ENCODE results near the gene BCL7C.
A peak's percentile ranks its signal among the peaks of the same experiment; 100 is the strongest.

Gene BCL7C

DNA sequence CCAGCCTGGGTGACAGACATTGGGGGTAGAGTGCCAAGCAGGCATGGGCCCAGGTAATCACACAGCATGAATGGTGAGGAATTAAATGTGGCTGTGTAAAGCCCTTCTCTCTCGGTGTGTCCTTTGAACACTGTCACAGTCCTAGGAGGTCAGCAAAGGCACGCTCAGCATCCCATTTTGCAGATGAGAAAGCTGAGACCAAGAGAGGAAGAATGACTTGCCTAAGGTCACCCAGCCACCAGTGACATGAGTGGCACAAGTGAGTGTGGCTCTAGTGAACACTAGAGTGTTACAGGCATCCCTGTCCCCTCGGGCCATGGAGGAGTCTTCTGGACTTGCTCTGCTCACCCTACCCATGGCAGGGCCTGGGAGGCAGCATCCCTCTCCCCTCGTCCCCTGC, 13.2 kb upstream of the BCL7C start:
- H3K4me2 ChIP-seq (ENCODE audit: low read depth, low read length): no peak overlapping the region
- H4K20me1 ChIP-seq (ENCODE audit: insufficient read depth, low read length): no peaks in the 10 kb centered on the region
- no peaks in the 10 kb centered on the region for H3K27me3 ChIP-seq (replicated peaks; ENCODE audit: insufficient read depth, low read length)

DNA sequence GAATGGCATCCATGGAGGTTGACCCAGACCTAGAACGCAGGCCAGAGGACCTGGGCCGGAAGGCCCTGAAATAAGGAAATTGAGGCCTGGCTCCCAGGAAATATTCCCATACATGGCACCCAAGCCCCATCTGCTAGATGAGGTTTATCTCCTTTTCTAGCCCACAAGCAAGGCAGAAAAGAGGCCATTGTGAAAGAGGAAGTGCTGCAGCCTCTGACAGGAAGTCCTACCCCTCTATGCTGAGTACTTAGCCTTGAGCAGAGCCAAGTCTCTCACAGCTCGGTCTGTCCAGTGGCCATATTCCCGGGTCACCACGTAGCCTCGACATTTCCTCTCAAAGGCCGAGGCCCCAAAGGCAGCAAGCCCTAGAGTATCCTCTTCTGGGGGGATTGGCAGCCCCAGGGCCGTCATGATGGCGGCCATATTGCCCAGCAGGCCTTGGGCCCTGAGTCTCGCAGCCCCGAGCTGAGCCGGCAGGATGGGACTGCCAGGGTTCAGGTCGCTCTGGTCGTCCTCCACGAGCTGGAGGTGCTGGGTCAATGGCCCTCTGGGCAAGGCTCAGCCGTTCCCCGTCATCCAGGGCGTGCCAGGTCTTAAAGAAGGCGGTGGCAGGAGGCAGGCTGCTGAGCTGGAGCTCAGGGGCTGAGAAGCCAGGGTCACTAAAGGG, 10.4 kb upstream of the BCL7C start:
- Histone ChIP-seq H3K9me2 (replicated peaks; ENCODE audit: insufficient read depth, low read length) (no peaks in the 10 kb centered on the region), H3K27me3 (replicated peaks; ENCODE audit: insufficient read depth, low read length) (no peaks in the 10 kb centered on the region), H3K4me1 (ENCODE audit: low read length) (0 out of 2 replicates have a peak, but pooled peaks cover 3% of the 10 kb centered on the region), H4K20me1 (ENCODE audit: insufficient read depth, low read length) (no peaks in the 10 kb centered on the region), H3K9ac (ENCODE audit: low read length) (no peak overlapping the region), H3K4me3 (ENCODE audit: low read length) (no peak overlapping the region), H3K4me2 (ENCODE audit: low read depth, low read length) (no peak overlapping the region), H3K9me3 (replicated peaks; ENCODE audit: insufficient read depth, low read length) (no peaks in the 10 kb centered on the region), H2AFZ (ENCODE audit: low read length) (peak overlapping the region; percentile 63), H3K36me3 (replicated peaks; ENCODE audit: insufficient read depth, low read length) (no peaks in the 10 kb centered on the region), H3F3A (ENCODE audit: insufficient read depth, low read length) (no peaks in the 10 kb centered on the region), H3K27ac (ENCODE audit: low read length) (no peak overlapping the region), H3K79me2 (ENCODE audit: low read length) (no peaks in the 10 kb centered on the region)
- no peak for DNase-seq
- no peak for TF ChIP-seq EZH2phosphoT487 (IDR thresholded peaks at IDR 0.05; ENCODE audit: low read length)
- TF ChIP-seq, protein P1, sequence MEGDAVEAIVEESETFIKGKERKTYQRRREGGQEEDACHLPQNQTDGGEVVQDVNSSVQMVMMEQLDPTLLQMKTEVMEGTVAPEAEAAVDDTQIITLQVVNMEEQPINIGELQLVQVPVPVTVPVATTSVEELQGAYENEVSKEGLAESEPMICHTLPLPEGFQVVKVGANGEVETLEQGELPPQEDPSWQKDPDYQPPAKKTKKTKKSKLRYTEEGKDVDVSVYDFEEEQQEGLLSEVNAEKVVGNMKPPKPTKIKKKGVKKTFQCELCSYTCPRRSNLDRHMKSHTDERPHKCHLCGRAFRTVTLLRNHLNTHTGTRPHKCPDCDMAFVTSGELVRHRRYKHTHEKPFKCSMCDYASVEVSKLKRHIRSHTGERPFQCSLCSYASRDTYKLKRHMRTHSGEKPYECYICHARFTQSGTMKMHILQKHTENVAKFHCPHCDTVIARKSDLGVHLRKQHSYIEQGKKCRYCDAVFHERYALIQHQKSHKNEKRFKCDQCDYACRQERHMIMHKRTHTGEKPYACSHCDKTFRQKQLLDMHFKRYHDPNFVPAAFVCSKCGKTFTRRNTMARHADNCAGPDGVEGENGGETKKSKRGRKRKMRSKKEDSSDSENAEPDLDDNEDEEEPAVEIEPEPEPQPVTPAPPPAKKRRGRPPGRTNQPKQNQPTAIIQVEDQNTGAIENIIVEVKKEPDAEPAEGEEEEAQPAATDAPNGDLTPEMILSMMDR (IDR thresholded peaks at IDR 0.05; ENCODE audit: low read length): no peak
- no peak for TF ChIP-seq EZH2 (optimal IDR thresholded peaks at IDR 0.05; ENCODE audit: low read depth, low read length)

More for the DNA sequence above, 13.2 kb upstream of the BCL7C start:
- DNase-seq: no peak
- Histone ChIP-seq H3K9ac (ENCODE audit: low read length) (no peak overlapping the region), H3F3A (ENCODE audit: insufficient read depth, low read length) (no peaks in the 10 kb centered on the region), H3K79me2 (ENCODE audit: low read length) (no peaks in the 10 kb centered on the region), H3K27ac (ENCODE audit: low read length) (no peak overlapping the region), H3K9me3 (replicated peaks; ENCODE audit: insufficient read depth, low read length) (no peaks in the 10 kb centered on the region), H3K4me1 (ENCODE audit: low read length) (0 out of 2 replicates have a peak, but pooled peaks cover 3% of the 10 kb centered on the region), H3K4me3 (ENCODE audit: low read length) (no peak overlapping the region), H3K9me2 (replicated peaks; ENCODE audit: insufficient read depth, low read length) (no peaks in the 10 kb centered on the region), H2AFZ (ENCODE audit: low read length) (no peak overlapping the region), H3K36me3 (replicated peaks; ENCODE audit: insufficient read depth, low read length) (no peaks in the 10 kb centered on the region)
- TF ChIP-seq, protein P1 (IDR thresholded peaks at IDR 0.05; ENCODE audit: low read length): no peak
- no peak for TF ChIP-seq EZH2phosphoT487 (IDR thresholded peaks at IDR 0.05; ENCODE audit: low read length)
- no peak for TF ChIP-seq EZH2 (optimal IDR thresholded peaks at IDR 0.05; ENCODE audit: low read depth, low read length)

DNA sequence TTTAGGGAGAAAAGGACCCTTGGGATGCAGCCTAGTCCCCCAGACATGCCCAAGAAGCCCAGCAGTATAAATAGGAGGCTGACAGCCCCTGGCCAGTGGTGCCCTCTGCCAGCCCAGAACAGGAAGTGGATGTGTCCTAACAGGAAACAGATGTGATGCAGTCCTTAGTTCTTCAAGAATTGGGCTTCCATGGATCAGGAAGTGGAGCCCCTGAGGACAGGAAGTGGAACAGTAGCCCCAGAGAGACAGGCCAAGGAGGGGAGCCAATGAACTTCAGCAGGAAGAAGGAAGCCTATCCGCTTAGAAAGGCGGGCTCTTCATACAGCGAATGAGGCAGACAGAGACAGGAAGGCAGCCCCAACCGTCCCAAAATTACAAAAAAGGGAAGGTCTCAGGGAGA, 9.7 kb upstream of the BCL7C start:
- no peaks in the 10 kb centered on the region for H3K79me2 ChIP-seq (ENCODE audit: low read length)
- H3K9ac ChIP-seq (ENCODE audit: low read length): no peak overlapping the region
- H4K20me1 ChIP-seq (ENCODE audit: insufficient read depth, low read length): no peaks in the 10 kb centered on the region
- H3K4me2 ChIP-seq (ENCODE audit: low read depth, low read length): no peak overlapping the region
- no peaks in the 10 kb centered on the region for H3F3A ChIP-seq (ENCODE audit: insufficient read depth, low read length)
- no peaks in the 10 kb centered on the region for H3K9me3 ChIP-seq (replicated peaks; ENCODE audit: insufficient read depth, low read length)
- TF ChIP-seq, protein P1 (IDR thresholded peaks at IDR 0.05; ENCODE audit: low read length): no peak
- TF ChIP-seq EZH2phosphoT487 (IDR thresholded peaks at IDR 0.05; ENCODE audit: low read length) (no peak), EZH2 (optimal IDR thresholded peaks at IDR 0.05; ENCODE audit: low read depth, low read length) (no peak)
- no peak overlapping the region for H3K27ac ChIP-seq (ENCODE audit: low read length)
- no peaks in the 10 kb centered on the region for H3K36me3 ChIP-seq (replicated peaks; ENCODE audit: insufficient read depth, low read length)
- DNase-seq: no peak
- H3K4me3 ChIP-seq (ENCODE audit: low read length): no peak overlapping the region
- H2AFZ ChIP-seq (ENCODE audit: low read length): peak overlapping the region; percentile 63
- H3K27me3 ChIP-seq (replicated peaks; ENCODE audit: insufficient read depth, low read length): no peaks in the 10 kb centered on the region
- no peaks in the 10 kb centered on the region for H3K9me2 ChIP-seq (replicated peaks; ENCODE audit: insufficient read depth, low read length)
- H3K4me1 ChIP-seq (ENCODE audit: low read length): 0 out of 2 replicates have a peak, but pooled peaks cover 3% of the 10 kb centered on the region

All from MM.1S (cell line).